ENCODE results near the gene HPSE2.
"Not testable (repeated sequence)": the region's sequence is repeated elsewhere in the genome, so short reads cannot be mapped to it uniquely, and the experiment has no call there.

HPSE2 gene

DNA sequence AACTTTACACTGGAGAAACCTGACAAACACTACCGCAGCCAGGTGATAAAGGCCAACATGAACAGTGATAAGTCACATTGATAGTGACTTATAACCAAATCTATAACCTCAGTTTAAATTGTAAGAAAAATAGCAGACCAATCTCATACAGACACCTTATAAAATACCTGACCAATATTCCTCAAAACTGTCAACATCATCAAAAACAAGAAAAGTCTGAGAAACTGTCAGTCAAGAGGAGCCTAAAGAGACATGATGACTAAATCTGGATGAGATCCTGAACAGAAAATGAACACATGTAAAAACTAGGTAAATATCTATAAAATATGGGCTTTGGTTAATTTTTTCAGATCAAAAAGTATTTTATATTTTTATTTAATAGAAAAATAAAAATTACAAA lies 233.3 kb downstream of the HPSE2 start:
- DNase-seq: no peak

DNA sequence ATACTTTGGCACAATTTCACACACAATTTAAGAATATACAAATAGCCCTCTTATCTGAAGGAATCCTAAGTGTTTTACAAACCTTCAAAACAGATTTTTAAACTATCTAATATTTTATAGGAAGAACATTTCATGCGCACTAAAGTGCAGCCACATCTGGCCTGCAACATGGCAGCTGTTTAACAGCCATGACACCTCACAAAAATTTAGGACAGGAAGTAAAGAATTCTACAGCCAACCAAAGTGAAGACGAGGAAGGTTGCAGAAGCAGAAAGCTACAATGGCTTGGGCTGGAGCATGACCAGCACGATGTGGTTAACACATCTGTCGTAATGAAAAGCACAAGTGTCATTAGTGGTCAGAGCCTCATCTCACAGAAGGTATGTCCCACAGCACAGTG lies 238.1 kb downstream of the HPSE2 start:
- no peak for DNase-seq

DNA sequence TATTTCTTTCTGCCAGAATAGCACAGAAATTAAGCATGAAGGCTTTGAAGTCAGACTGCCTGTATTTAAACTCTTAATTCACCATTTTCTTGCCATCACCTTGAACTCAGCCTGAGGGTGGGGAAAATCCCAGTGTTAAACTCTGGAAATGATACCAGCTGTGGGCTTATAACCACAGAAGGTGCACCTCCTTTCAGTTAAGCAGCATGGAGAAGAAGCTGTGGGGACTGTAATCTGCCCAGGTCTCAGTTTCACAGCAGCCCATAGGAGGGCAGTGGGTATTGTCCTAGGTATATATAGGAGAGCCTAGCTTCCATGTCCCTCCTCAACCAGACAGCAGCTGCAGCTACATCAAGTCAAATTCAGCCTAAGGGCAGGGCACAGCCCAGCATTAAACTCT lies 241.6 kb downstream of the HPSE2 start:
- DNase-seq: no peak

DNA sequence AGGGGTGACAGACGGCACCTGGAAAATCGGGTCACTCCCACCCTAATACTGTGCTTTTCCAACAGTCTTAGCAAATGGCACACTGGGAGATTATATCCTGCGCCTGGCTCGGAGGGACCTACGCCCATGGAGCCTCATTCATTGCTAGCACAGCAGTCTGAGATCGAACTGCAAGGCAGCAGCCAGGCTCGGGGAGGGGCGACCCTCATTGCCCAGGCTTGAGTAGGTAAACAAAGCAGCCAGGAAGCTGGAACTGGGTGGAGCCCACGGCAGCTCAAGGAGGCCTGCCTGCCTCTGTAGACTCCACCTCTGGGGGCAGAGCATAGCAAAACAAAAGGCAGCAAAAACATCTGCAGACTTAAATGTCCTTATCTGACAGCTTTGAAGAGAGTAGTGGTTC lies 251.9 kb downstream of the HPSE2 start:
- DNase-seq: not testable (repeated sequence)

DNA sequence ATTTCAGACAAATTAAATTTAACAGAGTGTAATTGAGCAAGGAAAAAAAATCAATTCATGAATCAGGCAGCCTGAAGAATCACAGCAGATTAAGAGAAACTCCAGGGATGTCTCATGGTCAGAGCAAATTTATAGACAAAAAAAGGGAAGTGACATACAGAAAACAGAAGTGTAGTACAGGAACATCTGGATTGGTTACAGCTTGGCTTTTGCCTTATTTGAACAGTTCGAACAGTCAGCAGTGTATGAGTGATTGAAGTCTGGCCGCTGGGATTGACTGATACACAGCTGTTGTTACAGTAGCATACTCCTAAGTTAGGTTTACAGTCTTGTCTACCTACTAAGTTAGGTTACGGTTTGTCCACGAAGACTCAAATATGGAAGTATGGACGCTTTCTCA lies 255.3 kb downstream of the HPSE2 start:
- no peak for DNase-seq

DNA sequence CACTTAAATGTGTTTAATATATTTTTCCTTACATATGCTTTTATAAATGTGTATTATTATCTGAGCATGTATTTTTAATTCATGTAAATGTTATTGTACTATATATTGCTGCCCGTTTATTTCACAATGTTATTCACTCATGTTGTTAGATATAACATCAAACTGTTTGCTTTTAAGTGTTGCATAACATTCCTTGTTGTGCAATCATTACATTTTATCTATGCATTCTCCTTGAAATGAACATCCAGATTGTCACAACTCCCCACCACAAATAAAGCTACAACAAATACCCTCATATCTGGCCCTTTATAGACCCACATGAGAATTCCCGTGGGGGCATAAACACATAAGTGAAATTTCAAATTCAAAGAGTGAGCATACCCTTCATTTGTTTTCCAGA lies 264.2 kb downstream of the HPSE2 start:
- DNase-seq: no peak

DNA sequence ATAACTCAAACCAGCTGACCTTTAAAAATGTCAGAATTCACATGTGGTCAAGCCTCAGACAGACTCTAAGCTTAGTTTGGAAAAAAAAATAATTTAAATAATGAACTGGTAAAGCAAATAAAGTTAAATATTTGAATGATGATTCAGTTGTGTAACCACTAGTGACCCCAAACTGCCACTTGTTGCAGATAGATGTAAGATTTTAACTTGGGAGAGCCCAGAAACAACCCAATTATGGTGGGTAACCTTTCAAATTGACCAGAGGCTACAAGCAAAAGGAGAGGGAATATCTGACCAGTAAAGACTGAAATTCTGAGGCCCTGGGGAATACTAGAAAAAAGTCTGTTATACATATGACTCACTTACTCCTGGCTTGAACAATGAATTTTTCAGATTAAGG lies 268.1 kb downstream of the HPSE2 start:
- no peak for DNase-seq

DNA sequence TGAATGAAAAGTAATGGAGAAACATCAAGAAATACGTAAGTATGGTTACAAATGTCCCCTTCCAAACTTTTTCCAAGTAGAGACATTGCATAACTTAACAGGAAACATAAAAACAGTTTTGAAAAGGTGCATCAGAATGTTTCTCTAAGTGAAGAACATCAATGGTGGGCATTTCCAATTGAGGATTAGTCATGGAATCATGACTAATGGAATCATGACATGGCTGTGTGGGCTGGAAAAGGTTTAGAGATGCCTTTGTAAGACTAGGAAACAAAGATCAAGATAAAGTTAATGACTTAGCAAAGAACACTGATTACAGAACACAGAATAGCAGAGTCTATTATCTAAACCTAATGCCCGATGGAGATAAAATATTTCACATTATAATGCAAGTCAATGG lies 272.0 kb downstream of the HPSE2 start:
- DNase-seq: no peak

DNA sequence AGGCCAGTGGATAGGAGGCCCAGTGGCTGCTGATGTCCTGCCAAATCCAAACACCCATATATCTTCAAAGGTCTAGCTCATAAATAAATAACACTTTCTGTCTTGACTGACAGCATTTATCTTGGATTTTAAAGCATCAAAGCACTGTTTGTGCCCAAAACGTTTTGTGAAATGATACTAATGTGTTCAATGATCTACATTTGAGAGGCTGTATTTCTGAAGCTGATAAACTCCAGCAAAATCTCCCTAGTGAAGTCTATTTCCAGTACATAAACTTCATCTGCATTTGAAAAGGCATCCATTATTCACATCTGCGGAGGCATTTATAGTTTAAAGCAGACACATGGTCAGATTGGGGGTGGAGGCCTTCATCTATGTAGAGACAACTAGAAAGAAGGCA lies 276.3 kb downstream of the HPSE2 start:
- no peak for DNase-seq

DNA sequence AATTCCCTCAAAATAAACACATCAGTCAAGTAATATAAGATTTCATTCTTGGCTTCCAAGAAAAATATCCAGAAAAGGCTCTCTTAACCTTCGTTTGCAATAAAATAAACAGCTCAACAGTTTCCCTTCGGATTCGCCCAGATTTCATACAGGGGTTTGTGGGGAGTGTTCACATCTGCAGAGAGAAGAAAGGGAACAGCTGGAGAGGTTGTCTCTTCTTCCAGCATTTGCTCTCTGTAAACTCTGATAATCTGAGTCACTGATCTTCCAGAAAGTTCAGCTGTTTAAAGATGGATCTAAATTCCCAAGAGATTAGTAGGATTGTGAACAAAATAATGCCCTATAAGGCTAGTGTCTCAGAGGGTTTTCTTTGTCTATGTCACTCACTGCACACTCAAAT lies 277.9 kb downstream of the HPSE2 start:
- no peak for DNase-seq

DNA sequence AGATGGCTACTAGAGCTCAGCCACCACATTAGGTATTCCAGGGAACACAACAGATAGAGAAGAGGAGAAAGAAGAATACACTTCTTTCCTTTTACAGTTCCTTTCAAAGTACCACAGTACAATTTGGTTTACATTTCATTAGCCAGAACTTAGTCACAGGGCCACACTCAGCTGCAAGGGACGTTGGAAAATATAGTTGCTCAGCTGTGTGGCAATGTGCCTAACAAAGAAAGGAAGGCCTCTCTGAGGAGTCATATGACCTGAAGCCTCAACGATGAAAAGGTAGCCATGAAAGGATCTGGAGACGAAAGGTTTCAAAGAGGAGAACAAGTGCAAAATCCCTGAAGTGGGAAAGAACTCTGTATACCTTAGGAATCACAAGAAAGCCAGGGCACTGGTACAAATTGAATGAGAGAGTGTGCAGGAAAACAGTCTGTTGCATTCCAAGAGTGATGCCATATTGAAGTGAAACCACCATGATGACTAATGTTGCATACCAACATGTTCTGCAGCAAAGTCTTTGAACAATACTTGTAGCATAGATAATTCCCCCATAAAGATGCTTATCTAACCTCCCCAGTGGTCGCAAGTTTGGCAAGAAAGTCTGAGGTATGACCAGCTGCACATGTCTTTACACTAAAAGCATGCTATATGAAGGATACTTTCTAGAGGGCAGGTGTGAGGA lies 278.9 kb downstream of the HPSE2 start:
- no peak for DNase-seq

DNA sequence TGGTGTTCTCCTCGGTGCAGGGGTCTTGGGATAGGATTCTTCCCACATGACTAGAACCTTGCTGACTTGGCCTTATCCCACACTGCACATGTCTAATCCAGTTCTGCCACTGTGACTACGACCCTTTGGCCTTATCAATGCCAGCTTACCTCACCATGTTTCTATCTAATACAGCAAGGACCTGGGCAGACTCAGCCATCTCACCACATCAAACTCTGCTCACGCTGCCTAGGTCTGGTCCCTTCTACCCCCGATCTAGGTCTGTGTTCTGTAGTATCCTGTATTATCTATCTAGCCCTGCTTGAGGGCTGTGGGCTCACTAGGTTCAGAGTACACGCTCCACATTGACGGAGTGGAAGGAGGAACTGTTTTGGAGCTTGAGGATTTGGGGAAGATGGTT lies 282.4 kb downstream of the HPSE2 start:
- DNase-seq: no peak

DNA sequence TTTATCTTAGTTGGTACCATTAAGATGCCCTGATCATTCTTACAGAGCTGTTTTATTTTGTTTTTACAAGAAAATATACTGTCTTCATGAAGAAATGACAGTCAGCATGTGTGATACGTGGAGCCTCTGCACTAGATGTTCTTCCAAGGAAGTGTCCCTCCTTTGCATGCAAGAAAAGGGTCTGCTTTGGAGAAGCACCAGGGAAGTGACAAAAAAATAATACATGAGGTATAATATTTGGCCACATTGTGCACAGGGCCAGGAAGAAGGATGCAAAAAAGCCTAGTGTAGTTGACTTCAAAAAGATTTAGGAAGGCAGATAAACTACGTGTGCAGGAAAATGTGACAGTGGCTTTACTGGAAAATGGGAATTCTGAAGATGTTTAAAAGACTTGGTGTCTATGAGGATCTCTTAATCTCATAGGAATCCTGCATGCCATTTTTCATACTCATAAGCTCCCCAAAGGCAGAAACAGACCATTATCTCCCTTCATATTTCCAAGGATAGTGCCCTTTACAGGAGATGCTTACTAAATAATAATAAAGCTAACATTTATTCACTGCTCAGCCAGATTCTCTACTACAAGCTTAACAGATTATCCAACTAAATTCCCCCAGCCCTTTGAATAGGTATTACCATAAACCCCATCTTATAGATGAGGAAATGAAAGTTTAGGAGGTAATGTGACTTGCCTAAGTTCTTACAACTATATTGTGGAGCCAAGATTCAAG lies 284.2 kb downstream of the HPSE2 start:
- no peak for DNase-seq

DNA sequence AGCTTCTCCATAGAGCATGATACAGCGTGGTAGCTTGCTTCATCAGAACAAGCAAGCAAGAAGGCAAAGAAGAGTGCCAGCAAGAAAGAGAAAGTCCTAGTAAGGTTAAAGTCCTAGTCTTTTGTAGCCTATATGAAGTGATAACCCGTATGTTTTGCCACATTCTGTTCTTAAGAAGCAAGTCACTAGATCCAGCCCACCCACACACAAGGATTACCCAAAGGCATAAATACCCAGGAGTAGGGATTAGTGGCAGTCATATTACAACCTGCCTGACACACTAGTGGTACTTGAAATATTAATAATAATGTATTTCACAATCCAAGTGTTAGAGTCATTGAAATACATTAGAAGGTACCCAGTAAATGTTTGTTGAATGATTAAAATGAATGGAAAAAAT lies 285.5 kb downstream of the HPSE2 start:
- DNase-seq: no peak

DNA sequence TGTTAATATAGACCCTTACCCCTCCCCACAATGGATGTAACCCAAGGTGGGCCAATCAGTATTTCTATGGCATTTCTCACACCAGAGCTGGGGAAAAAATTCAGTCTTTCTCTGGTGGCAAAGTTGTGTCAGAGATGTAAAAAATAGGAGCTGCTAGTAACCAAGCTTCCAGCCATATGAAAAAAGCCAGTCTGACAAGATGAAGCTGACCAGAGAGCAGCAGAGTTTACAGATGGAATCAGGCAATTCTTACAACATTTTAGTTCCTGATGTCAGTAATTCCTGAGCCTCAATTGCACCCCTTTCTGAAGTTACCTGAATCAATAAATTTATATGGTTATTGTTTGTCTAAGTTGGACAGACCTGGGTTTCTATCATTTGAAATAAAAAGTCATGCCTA lies 286.3 kb downstream of the HPSE2 start:
- no peak for DNase-seq

DNA sequence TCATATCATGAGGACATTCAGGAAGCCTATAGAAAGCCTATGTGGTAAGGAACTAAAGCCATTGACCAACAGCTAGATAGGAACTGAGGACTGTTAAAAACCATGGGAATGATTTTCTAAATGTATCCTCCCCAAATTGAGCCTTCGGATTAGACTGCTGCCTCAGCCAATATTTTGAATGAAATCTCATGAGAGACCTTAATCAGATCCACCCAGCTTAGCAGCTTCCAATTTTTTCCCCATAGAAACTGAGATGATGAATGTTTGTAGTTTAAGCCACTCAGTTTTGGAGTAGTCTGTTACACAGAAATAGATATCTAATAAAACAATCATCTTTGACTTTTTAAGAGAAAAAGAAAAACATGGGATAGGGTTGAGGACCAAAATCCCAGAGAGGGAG lies 292.0 kb downstream of the HPSE2 start:
- DNase-seq: no peak

DNA sequence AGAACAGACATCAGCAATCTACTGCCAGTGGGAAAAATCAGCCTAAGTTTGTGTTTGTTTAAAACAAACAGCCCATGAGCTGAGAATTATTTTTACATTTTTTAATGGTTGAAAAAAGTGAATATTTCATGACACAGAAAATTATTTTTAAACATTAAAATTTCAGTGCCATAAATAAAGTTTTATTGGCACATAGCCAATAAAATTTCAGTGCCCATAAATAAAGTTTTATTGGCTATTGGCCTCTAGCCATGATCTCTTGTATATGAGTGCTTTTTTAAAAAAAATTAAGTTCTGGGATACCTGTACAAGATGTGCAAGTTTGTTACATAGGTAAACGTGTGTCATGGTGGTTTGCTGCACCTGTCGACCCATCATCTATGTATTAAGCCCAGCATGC lies 305.9 kb downstream of the HPSE2 start:
- no peak for DNase-seq

DNA sequence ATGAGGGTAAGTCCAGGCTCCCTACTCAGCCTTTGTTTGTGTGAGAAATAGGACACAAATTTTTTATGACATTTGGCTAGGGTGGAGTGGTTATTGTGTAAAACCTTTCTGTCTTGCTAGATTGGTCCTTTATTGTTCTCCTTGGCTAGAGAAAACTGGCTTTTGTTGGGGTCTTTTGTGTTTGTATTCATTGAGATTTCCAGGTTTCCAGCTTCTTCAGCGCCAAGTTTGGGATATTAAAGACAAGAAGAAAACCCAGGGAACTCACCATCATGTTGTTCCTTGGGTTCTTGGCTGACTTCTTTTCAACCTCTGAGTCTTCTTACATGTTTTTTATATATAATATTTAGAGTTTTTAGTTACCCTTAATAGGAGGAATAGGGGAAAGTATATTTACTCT lies 310.0 kb downstream of the HPSE2 start:
- DNase-seq: no peak

DNA sequence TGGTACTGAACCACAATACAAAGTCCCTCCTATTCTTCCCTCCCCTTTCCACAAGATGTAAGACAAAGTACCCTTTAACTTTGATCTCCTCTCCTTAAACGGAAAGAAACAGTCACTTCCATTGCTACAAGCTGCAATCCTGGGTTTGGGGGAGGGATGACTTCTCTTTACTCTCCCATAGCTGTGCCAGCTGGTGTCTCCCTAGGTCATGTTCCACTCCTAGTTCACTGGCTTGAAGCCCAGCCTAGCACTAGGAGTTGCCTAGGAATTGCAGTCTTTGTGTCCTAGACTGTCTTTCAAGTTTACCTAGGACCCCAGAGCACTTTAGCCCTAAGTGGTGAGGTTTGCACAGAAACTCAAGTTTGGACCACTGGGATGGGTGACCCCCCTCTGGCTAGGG lies 311.1 kb downstream of the HPSE2 start:
- DNase-seq: no peak

DNA sequence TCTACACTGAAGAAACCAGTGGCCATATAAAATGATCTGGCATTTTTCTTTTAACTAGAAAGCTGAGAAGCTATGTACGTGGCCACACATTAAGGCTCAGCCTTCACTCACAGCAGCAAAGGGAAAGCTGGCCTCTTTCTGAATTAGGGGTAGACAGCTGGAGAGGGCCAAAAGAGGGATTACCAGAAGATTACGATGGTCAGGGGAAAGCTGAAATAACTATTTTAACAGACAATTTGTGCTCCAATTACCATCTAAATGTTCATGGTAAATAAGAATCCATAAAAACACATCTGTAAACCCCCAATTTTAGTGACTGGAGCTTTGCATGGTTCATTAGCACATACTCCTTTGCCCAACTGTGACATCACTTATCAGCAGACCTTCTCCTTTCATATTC lies 314.3 kb downstream of the HPSE2 start:
- DNase-seq: no peak

DNA sequence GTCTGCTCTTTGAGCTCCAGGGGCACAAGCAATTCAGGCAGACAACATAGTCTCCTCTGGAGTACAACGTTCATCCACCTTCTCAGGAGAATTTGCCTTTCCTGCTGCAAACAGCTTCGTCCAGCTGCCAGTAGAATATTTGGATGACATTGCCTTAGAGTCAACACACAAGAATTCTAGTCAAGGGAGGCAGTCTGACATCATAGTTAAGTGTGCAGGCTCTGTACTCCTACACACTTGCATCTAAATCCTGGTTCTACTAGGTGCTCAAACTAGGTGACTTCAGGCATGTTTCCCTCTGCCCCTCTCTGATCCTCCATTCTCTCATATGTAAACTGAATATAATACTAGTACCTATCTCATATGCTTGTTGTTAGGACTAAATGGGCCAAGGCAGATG lies 314.8 kb downstream of the HPSE2 start:
- DNase-seq: no peak

DNA sequence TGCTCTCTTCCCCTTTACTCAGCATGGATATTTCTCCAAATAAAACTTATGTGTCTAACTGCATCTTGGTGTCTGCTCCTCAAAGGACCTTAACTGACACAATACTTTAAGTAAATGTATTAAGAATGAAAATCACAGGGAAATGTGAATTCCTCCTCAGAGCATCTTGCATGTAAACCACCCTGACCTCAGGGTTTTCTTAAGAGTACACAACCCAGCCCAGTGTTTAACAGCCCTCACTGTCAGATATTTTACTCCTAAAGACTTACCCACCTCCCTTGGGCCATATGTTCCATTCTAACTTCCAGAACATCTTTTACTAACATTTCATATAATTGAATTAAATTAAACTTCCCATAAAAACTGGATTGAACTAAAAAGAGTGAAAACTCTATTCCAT lies 315.3 kb downstream of the HPSE2 start:
- DNase-seq: no peak

DNA sequence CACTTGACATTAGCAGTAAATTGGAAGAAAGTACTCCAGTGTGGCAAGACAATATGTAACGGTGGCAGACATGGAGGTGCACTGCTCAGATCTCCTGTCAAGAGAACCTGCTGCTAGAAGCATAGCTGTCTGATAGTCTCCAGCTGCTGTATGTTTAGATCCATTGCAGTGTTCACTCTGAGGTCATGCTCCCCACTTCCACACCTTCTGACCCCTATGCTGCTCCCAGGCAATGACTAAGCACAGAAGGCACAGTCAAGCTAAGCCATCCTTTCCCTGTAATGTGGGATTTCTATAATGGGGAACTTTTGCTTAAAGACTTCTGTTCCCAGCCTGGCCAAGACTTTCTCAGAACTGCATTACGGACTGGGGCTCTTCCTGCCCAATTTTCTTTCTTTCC lies 315.8 kb downstream of the HPSE2 start:
- DNase-seq: no peak

DNA sequence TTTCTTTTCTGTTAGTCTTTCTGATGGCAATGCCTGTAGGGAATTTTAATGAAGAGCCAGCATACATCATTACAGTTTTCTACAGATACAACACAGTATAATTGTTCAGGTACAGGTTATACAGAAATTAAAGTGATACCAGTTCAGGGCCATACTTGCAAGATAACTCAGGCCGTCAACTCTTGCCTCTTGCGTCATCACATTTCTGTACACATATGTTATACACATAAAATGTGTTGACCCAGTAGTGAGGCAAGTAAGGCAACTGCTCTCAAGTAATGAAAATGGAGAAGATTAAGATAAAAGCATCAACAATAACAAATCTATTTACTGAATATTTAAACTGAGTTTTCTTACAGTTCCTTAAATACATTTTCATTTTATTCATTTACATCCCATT lies 317.8 kb downstream of the HPSE2 start:
- DNase-seq: no peak

DNA sequence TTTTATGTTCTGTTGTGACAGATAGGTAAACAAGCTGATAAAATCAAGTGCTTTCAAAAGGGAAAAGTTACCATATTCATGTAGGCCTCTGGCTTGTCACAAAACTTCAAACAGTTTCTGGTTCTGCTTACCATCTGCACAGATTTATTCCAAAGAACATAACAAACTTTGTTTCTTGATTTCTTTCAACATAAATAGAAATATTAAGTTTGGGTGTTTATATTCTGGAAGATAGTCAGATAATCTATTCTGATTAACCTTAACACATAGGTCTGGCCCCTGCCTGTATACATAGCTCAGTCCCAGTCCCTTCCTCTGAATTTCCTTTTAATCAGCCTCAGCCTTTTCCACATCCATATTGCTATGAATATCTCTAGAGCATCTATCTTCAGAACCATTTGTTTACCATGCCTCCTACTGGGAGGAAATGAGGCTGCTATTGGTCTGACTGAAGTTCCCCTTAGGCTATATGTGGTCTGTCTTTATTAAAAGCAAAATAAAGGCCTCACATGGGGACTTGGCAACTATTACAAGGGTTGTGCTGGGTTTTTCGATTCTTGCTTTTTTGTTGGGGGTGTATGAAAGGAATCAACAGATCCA lies 319.0 kb downstream of the HPSE2 start:
- no peak for DNase-seq
